Sigmoid colon (tissue), 7 donors: ENCODE measurements around the gene CCM2L. TPM values are rescaled to one million over a fixed set of nuclear protein-coding genes. Genes with fewer than 3 reads are reported as not detected.

ENCODE experiments used
- DNase-seq: peaks from one replicate; pipeline ENCODE4 v3.0.0-alpha.2; 2019
- H3K27ac ChIP-seq, 4 donors: fragments of 200-600 bp; sonication (generic); one replicate each; pipeline ENCODE4 v1.5.1; 2016 to 2019; ENCODE audit warnings: mild to moderate bottlenecking in 1 of 4
- H3K27me3 ChIP-seq, 3 donors: fragments of 200-600 bp; sonication (generic); one replicate each; pipeline ENCODE4 v1.5.1; 2019; ENCODE audit warnings: mild to moderate bottlenecking in 1 of 3
- H3K36me3 ChIP-seq, 4 donors: fragments of 200-600 bp; sonication (generic); one replicate each; pipeline ENCODE4 v1.5.1; 2016 to 2019
- H3K4me1 ChIP-seq, 4 donors: fragments of 200-600 bp; sonication (generic); one replicate each; pipeline ENCODE4 v1.5.1; 2017 to 2019
- H3K4me3 ChIP-seq, 4 donors: fragments of 200-600 bp; sonication (generic); one replicate each; pipeline ENCODE4 v1.5.1; 2017 to 2019; ENCODE audit warnings: mild to moderate bottlenecking in 2 of 4, moderate library complexity in 1 of 4
- H3K9me3 ChIP-seq, 4 donors: fragments of 200-600 bp in 3 of 4; sonication (generic) in 3 of 4; one replicate each; pipeline versions ENCODE4 v1.5.1 to v1.6.1; 2013 to 2019
- EP300 ChIP-seq, 4 donors: sonication (generic); formaldehyde crosslinking; IDR thresholded peaks; one replicate each; pipeline ENCODE4 v1.6.1; 2017; ENCODE audit warnings: antibody characterized with exemption in 4 of 4
- POLR2A ChIP-seq, 2 donors: fragments of 450-650 bp; IDR thresholded peaks; one replicate each; pipeline ENCODE4 v1.6.1; 2016; ENCODE audit warnings: antibody characterized with exemption in 2 of 2, mild to moderate bottlenecking in 2 of 2, moderate library complexity in 2 of 2
- POLR2AphosphoS5 ChIP-seq, 4 donors: sonication (generic); formaldehyde crosslinking; IDR thresholded peaks; one replicate each; pipeline ENCODE4 v1.6.1; 2017; ENCODE audit warnings: antibody characterized with exemption in 4 of 4
- WGBS, 2 donors: extraction: QIAGEN DNeasy Blood & Tissue Kit; methylation state at CpG; one replicate each; pipeline ENCODE4 v1.1.7; 2013; 5-methylcytosine and 5-hydroxymethylcytosine counted together
- intact Hi-C: fragments of 100-400 bp; cut with DNase I; formaldehyde crosslinking; loops from one replicate; pipeline ENCODE4 v1.15.1; 2023
- polyA plus RNA-seq, 3 donors: library from polyadenylated mRNA; stranded (reverse); fragments of 200-250 nt; gene quantifications; one replicate each; pipeline ENCODE4 v1.2.3, GENCODE V29; 2013
- total RNA-seq, 4 donors: library from RNA; depleted of rRNA; stranded (reverse); fragments of >200 nt; gene quantifications; one replicate each; pipeline ENCODE4 v1.1.0, GENCODE V29; 2016
- TF ChIP-seq, protein P1 (sequence below), 4 experiments: fragments of 450-650 bp in 3 of 4; fragments of 200-600 bp in 1 of 4; IDR thresholded peaks; one replicate each; pipeline ENCODE4 v1.5.1; 2016 to 2019; ENCODE audit warnings: antibody characterized with exemption in 4 of 4, mild to moderate bottlenecking in 3 of 4, moderate library complexity in 2 of 4
- donor health status: healthy with polysubstance abuse.
- donor health status: Bipolar disorder and iron deficiency.
- donor health status: healthy.

The CCM2L gene
- total and polyA plus RNA-seq, 7 donors: 0.46 to 5.8 (median 2.5) TPM

DNA sequence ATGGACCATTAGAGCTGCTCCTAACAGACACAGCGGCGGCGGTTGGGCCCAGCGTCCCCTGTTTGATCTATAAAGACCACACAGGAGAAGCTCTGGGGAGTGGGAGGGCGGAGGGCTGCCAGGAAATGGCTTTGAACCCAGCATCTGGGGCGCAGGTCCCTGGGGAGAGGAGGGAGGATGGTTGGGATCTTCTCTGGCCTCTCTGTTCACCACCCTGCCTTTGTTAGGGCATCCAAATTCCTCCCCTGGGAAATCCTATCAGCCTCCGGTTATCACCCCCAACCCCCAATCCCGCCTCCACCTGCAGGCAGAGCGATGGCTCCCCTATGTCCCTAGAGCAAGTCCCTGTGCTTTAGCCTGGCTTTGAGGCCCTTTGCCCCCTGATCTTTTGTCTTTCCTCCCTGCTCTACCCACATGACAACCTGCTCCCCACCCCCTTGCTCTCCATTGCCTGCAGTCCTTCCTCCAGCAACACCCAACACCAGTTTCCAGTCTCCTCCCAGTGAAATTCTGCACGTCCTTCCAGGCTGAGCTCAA lies 35.2 kb upstream of the CCM2L start:
- Histone ChIP-seq H3K4me3 (no peak overlapping the region), H3K9me3 (no peaks in the 10 kb centered on the region), H3K36me3 (no peaks in the 10 kb centered on the region), H3K27ac (no peak overlapping the region), H3K27me3 (peaks cover 0 to 21% (median 0%) of the 10 kb centered on the region in 3 donors), H3K4me1 (no peaks in the 10 kb centered on the region)
- 28 to 33% methylated on average over 10 of the region's 10 CpGs for WGBS, 2 donors
- DNase-seq: no peak
- intact Hi-C loops: no loop called here
- TF ChIP-seq, protein P1, sequence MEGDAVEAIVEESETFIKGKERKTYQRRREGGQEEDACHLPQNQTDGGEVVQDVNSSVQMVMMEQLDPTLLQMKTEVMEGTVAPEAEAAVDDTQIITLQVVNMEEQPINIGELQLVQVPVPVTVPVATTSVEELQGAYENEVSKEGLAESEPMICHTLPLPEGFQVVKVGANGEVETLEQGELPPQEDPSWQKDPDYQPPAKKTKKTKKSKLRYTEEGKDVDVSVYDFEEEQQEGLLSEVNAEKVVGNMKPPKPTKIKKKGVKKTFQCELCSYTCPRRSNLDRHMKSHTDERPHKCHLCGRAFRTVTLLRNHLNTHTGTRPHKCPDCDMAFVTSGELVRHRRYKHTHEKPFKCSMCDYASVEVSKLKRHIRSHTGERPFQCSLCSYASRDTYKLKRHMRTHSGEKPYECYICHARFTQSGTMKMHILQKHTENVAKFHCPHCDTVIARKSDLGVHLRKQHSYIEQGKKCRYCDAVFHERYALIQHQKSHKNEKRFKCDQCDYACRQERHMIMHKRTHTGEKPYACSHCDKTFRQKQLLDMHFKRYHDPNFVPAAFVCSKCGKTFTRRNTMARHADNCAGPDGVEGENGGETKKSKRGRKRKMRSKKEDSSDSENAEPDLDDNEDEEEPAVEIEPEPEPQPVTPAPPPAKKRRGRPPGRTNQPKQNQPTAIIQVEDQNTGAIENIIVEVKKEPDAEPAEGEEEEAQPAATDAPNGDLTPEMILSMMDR (IDR thresholded peaks at IDR 0.05): no peak
- TF ChIP-seq POLR2A (IDR thresholded peaks at IDR 0.05): no peak
- TF ChIP-seq POLR2AphosphoS5 (IDR thresholded peaks at IDR 0.05): no peak
- no peak for TF ChIP-seq EP300 (IDR thresholded peaks at IDR 0.05)

DNA sequence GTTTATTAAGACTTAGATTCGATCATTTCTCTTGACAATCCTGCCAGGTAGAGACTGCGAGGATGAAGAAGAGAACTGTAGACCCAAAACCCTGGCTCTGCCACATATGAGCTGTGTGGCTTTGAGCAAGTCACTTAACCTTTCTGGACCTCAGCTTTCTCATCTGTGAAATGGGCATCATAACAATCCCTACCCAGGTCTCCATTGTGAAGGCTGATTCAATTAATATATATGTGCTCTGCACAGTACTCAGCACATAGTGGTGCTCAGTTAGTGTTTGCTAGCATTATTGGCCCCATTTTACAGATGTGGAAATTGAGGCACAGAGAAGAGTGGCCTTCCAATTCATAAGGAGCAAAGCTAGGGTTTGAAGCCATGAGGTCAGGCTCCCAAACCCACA lies 34.4 kb upstream of the CCM2L start:
- no peaks in the 10 kb centered on the region for H3K9me3 ChIP-seq
- H3K27ac ChIP-seq: no peak overlapping the region
- TF ChIP-seq POLR2AphosphoS5 (IDR thresholded peaks at IDR 0.05): no peak
- TF ChIP-seq, protein P1 (IDR thresholded peaks at IDR 0.05): no peak
- TF ChIP-seq EP300 (IDR thresholded peaks at IDR 0.05): no peak
- H3K36me3 ChIP-seq: no peaks in the 10 kb centered on the region
- H3K4me3 ChIP-seq: no peak overlapping the region
- peaks cover 0 to 28% (median 0%) of the 10 kb centered on the region in 3 donors for H3K27me3 ChIP-seq
- intact Hi-C loops: no loop called here
- no peaks in the 10 kb centered on the region for H3K4me1 ChIP-seq
- DNase-seq: no peak
- WGBS, 2 donors: 82 to 91% methylated on average over 2 of the region's 2 CpGs

- TF ChIP-seq, protein P1 (IDR thresholded peaks at IDR 0.05): no peak
- TF ChIP-seq EP300 (IDR thresholded peaks at IDR 0.05): no peak
- TF ChIP-seq POLR2AphosphoS5 (IDR thresholded peaks at IDR 0.05): no peak
- no peak for TF ChIP-seq POLR2A (IDR thresholded peaks at IDR 0.05)
- H3K36me3 ChIP-seq: no peaks in the 10 kb centered on the region
- DNase-seq: no peak
- 75 to 92% methylated on average over 4 of the region's 4 CpGs for WGBS, 2 donors
- H3K4me3 ChIP-seq: no peak overlapping the region
- H3K27ac ChIP-seq: no peak overlapping the region
- intact Hi-C loops: no loop called here
- no peaks in the 10 kb centered on the region for H3K9me3 ChIP-seq
- H3K4me1 ChIP-seq: no peaks in the 10 kb centered on the region
- H3K27me3 ChIP-seq: peaks cover 0 to 35% (median 0%) of the 10 kb centered on the region in 3 donors
These were observed 33.2 kb upstream of the CCM2L start for GRCh38 chr20:31977080-31977479.

DNA sequence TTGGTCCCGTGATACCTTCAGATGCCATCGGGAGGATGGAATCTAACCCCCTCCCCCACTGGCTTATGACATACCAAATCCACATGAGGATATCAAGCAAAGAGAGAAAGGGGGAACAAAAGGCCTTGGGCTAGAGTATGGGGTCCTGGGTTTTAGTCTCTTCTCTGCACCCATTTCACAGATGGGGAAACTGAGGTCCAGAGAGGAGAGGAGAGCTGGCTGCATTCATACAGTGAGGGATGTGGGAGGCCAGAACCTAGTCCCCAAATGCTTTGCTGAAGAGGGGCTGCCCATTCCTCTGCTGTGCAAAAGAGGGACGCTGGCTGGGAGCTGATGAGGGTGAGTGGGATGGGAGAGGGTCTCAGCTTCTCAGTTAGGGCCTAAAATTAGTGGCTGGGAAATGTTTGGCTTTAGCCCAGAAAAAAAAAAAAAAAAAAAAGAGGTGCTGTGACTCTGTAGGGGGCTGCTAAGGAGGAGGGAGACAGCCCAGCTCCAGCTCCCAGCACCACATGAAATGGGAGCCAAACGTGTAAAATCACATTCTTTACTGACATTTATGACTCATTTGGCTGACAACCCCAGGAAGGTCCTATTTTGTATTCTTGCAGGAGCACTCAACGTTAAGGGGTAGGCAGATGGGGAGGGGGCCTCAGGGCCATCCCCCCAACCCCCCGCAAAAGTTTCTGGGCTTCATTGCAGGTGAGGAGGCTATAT lies 30.4 kb upstream of the CCM2L start:
- H3K9me3 ChIP-seq: no peaks in the 10 kb centered on the region
- 52 to 54% methylated on average over 6 of the region's 6 CpGs for WGBS, 2 donors
- no peak overlapping the region for H3K27ac ChIP-seq
- no peak overlapping the region for H3K4me3 ChIP-seq
- TF ChIP-seq POLR2A (IDR thresholded peaks at IDR 0.05) (no peak), POLR2AphosphoS5 (IDR thresholded peaks at IDR 0.05) (no peak), EP300 (IDR thresholded peaks at IDR 0.05) (no peak)
- TF ChIP-seq, protein P1 (IDR thresholded peaks at IDR 0.05): no peak
- H3K27me3 ChIP-seq: peaks cover 0 to 33% (median 0%) of the 10 kb centered on the region in 3 donors
- intact Hi-C loops: no loop called here
- no peak for DNase-seq
- H3K36me3 ChIP-seq: no peaks in the 10 kb centered on the region
- no peaks in the 10 kb centered on the region for H3K4me1 ChIP-seq
